HG03159 (cell line): ENCODE results near the gene MVD.
A peak's percentile ranks its signal among the peaks of the same experiment; 100 is the strongest.

Experiments used
- ATAC-seq: cut with Tn5 transposase; IDR thresholded peaks from one replicate; pipeline ENCODE4 v1.9.1; 2021; ENCODE audit warnings: mild to moderate bottlenecking, moderate library complexity; ENCODE audit not compliant: unreplicated experiment

The MVD gene

GRCh38 chr16:88662843-88663606 lies at the start of gene MVD:
TSS of gene MVD (minus strand) at chr16:88663091. CDS start at chr16:88663080, 11 bp downstream.
- ATAC-seq, result peak; percentile 94

- no peak for ATAC-seq
Observed at GRCh38 chr16:88712362-88712979, 49.6 kb upstream of the MVD start.

- ATAC-seq, result no peak
Observed at GRCh38 chr16:88711750-88712340, 49.0 kb upstream of the MVD start.

- ATAC-seq, result no peak
Observed at GRCh38 chr16:88710556-88710955, 47.7 kb upstream of the MVD start.

GRCh38 chr16:88706965-88707826 lies 44.3 kb upstream of the MVD start:
- no peak for ATAC-seq

- peak; percentile 64 for ATAC-seq
Observed at GRCh38 chr16:88706229-88706964, 43.5 kb upstream of the MVD start, which contains the start of the genes CTU2 and RNF166. TSS of gene CTU2 (plus strand) at chr16:88706503. CDS start at chr16:88706531, 28 bp downstream. TSS of gene RNF166 (minus strand) at chr16:88706408. CDS start at chr16:88706325, 83 bp downstream.

GRCh38 chr16:88705801-88706228 lies 42.9 kb upstream of the MVD start:
- ATAC-seq, result peak; percentile 7

GRCh38 chr16:88705076-88705684 lies 42.3 kb upstream of the MVD start:
- ATAC-seq, result no peak

- no peak for ATAC-seq
Observed at GRCh38 chr16:88703486-88704309, 40.8 kb upstream of the MVD start.

GRCh38 chr16:88702371-88703210 lies 39.7 kb upstream of the MVD start:
- no peak for ATAC-seq

GRCh38 chr16:88701581-88702370 lies 38.9 kb upstream of the MVD start:
- no peak for ATAC-seq

- peak; percentile 73 for ATAC-seq
Observed at GRCh38 chr16:88700636-88701482, 38.0 kb upstream of the MVD start.

GRCh38 chr16:88700322-88700635 lies 37.4 kb upstream of the MVD start:
- ATAC-seq, result no peak

GRCh38 chr16:88699180-88699579 lies 36.3 kb upstream of the MVD start:
- no peak for ATAC-seq

GRCh38 chr16:88698646-88699045 lies 35.8 kb upstream of the MVD start:
- ATAC-seq, result no peak

- ATAC-seq, result no peak
Observed at GRCh38 chr16:88697831-88698615, 35.1 kb upstream of the MVD start.
